HG02852 (cell line): ENCODE results near the gene HOXA1.

Source experiments
- ATAC-seq: cut with Tn5 transposase; IDR thresholded peaks from one replicate; pipeline ENCODE4 v1.9.1; 2021; ENCODE audit warnings: mild to moderate bottlenecking, moderate library complexity; ENCODE audit not compliant: unreplicated experiment

Gene HOXA1

GRCh38 chr7:27095897-27096767, at the start of gene HOXA1:
Gene HOXA1, minus strand, starts transcription at chr7:27096000. Its CDS starts 88 bp downstream, at chr7:27095912.
- ATAC-seq = peak; percentile 87

DNA sequence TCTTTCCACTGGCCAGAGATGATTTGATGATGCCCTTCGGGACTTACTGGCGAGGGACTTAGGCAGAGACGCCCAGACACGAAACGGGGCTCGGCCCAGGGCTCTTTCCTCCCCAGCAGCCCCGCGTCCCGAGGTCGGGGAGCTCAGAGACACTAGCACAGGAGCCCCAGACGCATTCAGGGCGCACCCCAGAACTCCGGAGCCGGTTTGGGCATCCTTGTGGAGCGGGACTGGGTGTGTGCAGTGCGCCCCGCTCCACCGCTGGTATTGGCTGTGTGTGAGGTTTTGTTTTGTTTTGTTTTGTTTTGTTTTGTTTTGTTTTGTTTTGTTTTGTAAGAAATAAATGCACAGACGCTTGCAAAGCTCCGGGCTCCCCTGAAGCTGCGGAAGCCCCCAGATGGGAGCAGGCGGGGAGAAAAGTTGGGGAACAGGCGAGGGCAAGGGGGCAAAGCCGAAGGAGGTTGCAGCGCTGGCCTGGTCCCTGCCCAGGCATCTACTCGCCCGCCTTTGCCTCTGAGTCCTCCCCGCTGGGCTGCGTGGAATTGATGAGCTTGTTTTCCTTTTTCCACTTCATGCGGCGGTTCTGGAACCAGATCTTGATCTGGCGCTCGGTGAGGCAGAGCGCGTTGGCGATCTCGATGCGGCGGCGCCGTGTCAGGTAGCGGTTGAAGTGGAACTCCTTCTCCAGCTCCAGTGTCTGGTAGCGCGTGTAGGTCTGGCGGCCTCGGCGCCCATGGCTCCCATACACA, 49.5 kb upstream of the HOXA1 start:
- no peak for ATAC-seq

DNA sequence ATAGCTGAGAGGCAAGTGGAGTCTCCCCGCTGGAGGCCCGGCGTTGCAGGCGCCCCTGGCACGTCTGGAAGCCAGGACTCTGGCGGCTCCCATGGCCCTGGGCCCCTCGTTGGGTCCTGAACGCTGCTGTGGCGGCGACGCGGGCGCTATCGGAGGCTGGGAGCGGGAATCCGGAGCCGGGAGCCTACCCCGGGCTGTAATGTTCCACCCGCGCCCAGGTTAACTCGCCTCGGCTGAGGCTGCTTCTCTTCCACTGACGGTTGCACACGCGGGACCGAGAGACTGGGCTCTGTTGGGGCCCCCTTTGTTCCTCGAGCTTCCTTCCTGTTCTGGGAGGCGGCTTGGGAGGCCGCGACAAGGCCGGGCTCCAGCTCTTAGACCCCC, 49.0 kb upstream of the HOXA1 start:
- no peak for ATAC-seq

GRCh38 chr7:27143950-27144780, 48.4 kb upstream of the HOXA1 start:
- ATAC-seq = no peak

- ATAC-seq = no peak
Observed at GRCh38 chr7:27143023-27143949, 47.5 kb upstream of the HOXA1 start, which contains the start of gene HOXA5. Gene HOXA5, minus strand, starts transcription at chr7:27143681. Its CDS starts 74 bp downstream, at chr7:27143607.

GRCh38 chr7:27142580-27143022, 46.8 kb upstream of the HOXA1 start:
- ATAC-seq = no peak

- ATAC-seq = no peak
Observed at GRCh38 chr7:27141923-27142579, 46.3 kb upstream of the HOXA1 start.

GRCh38 chr7:27141137-27141922, 45.5 kb upstream of the HOXA1 start:
- ATAC-seq = no peak

DNA sequence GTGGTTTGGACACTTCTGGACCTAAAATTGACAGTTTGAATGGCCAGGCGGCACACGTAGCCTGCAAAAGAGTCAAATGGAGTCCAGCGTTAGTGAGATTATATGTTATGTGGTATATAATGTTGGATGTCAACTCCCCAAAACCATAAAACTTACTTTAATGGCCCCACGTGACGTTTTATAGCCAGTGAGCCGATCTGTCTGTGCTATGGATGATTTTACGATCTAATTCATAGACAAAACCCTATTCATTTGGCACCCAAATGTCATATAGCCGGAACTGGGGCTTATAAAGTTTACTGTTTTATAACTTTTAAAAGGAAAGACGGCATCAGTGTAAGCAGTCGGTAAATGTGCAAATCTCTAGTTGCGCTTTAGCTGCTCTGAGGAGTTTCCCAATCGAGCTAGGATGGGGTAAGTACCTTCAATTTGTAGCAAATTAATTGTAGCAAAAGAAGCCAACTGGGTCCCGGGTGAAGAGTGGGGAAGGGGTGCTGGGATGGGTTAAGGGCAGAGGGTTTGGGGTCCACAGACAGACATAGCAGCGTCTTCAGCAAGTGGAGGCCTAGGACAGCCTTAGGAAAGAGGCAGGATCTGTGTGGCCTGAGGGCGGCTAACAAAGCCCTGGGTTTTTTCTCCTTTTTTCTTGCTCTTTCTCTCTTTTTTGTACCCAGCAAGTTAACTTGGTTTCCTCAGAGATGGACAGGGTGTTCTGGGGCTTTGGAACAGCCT, 44.5 kb upstream of the HOXA1 start:
- no peak for ATAC-seq

- no peak for ATAC-seq
Observed at GRCh38 chr7:27139334-27140125, 43.7 kb upstream of the HOXA1 start.

- no peak for ATAC-seq
Observed at GRCh38 chr7:27138985-27139333, 43.2 kb upstream of the HOXA1 start.

DNA sequence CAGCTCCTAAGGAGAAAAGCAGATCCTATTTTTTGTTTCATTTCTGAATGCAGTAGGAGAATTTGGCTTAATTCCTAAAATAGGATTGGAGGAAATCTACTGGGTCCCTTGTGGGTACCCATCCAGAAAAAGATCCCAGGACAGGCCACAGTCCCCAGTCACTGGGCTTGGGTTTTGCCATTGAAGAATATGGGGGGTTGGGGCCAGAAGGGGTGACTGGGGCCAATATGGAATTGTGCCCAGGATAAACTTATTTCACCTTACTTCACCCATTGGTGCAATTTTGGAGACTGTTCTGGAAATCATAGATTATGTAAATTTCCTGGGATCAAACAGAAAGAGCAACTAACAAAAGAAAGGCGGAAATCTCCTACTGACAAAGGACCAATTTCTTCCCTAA, 42.7 kb upstream of the HOXA1 start:
- no peak for ATAC-seq

GRCh38 chr7:27137640-27138315, 42.0 kb upstream of the HOXA1 start:
- no peak for ATAC-seq

GRCh38 chr7:27134392-27134791, 38.6 kb upstream of the HOXA1 start:
- ATAC-seq = peak; percentile 51

DNA sequence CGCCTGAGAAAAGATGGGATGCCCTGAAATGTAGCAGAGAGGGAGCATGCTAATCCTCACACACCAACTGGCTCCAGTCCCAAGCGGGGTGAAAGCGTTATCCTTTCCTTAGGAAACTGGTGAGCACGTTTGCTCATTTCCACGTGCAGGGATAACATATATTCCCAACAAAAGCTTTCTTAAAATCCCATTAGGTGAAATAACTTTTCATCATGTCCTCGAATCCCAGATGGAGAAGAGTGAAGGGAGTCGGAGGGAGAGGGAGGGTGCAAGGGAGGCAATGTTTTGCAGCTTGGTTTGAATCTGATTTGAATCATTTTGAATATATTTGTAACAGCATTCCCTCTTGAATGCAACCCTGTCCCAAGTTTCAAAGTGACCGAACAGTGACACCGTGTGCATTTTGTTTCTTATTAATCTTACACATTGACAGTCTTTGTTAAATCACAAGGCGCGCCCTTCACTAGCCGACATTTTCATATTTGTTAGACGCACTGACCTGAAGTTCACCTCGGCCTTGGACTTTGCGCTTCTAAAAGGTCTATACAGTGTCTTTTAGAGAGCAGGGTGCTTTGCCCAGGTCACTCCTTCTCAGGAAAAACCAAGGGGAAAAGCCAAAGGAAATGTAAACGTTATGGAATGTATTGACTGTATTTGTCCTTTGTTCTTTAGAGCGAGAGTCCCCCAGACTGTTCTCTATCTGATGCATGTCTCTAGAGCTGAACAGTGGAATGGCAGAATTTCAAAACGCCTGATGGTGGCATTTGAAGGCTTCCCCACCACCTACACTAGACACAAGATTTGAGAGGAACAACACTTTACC, 37.8 kb upstream of the HOXA1 start:
- ATAC-seq = no peak

GRCh38 chr7:27132978-27133377, 37.2 kb upstream of the HOXA1 start:
- no peak for ATAC-seq
